HL-60 (cell line): ENCODE data around the gene C2CD5.

Experiments used
- DNase-seq, 2 experiments: peaks; one replicate each; pipeline ENCODE4 v3.0.0-alpha.2; 2010 to 2020; ENCODE audit warnings: low read depth in 1 of 2, low spot score in 1 of 2
- H3K27ac ChIP-seq: fragments of 250-450 bp; sonication (Bioruptor Pico); replicated peaks from 2 replicates; pipeline ENCODE4 v1.5.1; 2020; ENCODE audit warnings: mild to moderate bottlenecking, moderate library complexity
- H3K27me3 ChIP-seq: fragments of 250-450 bp; sonication (Bioruptor Pico); 2 replicates; pipeline ENCODE4 v1.5.1; 2021; ENCODE audit warnings: mild to moderate bottlenecking, moderate library complexity; ENCODE audit not compliant: insufficient read depth, poor library complexity, severe bottlenecking
- H3K4me3 ChIP-seq: replicated peaks from 2 replicates; pipeline ENCODE4 v1.5.1; 2011; ENCODE audit warnings: mild to moderate bottlenecking, control low read depth, low read length; ENCODE audit not compliant: insufficient read depth
- CTCF ChIP-seq: IDR thresholded peaks from one replicate; pipeline ENCODE4 v1.5.1; 2011; ENCODE audit warnings: low read length, control low read depth, inconsistent platforms; ENCODE audit not compliant: insufficient read depth
- GABPA ChIP-seq: IDR thresholded peaks from 2 replicates; pipeline ENCODE4 v1.6.1; 2012; ENCODE audit warnings: low read depth
- POLR2AphosphoS5 ChIP-seq: IDR thresholded peaks from 2 replicates; pipeline ENCODE4 v1.6.1; 2012; ENCODE audit warnings: low read depth
- REST ChIP-seq: IDR thresholded peaks from 2 replicates; pipeline ENCODE4 v1.6.1; 2012; ENCODE audit warnings: low read depth; ENCODE audit not compliant: insufficient replicate concordance
- SPI1 ChIP-seq: IDR thresholded peaks from 2 replicates; pipeline ENCODE4 v1.6.1; 2012; ENCODE audit warnings: low read depth, mild to moderate bottlenecking, borderline replicate concordance

Gene C2CD5

GRCh38 chr12:22525426-22525825 lies 18.9 kb downstream of the C2CD5 start:
- Histone ChIP-seq H3K27ac (no peak overlapping the region), H3K27me3 (no peaks in the 10 kb centered on the region), H3K4me3 (no peak overlapping the region)
- no peak for DNase-seq
- no peak for TF ChIP-seq POLR2AphosphoS5

GRCh38 chr12:22518998-22519397 lies 25.3 kb downstream of the C2CD5 start:
- H3K27ac ChIP-seq: no peak overlapping the region
- DNase-seq: no peak
- TF ChIP-seq CTCF (no peak), GABPA (no peak), REST (no peak), POLR2AphosphoS5 (no peak), SPI1 (no peak)

GRCh38 chr12:22518060-22518719 lies 26.2 kb downstream of the C2CD5 start:
- Histone ChIP-seq H3K4me3 (no peak overlapping the region), H3K27ac (no peak overlapping the region), H3K27me3 (no peaks in the 10 kb centered on the region)
- TF ChIP-seq SPI1: no peak
- TF ChIP-seq REST: no peak
- no peak for TF ChIP-seq POLR2AphosphoS5
- no peak for TF ChIP-seq GABPA
- TF ChIP-seq CTCF: no peak
- no peak for DNase-seq

More at GRCh38 chr12:22518998-22519397, 25.3 kb downstream of the C2CD5 start:
- Histone ChIP-seq H3K27me3 (no peaks in the 10 kb centered on the region), H3K4me3 (no peak overlapping the region)

GRCh38 chr12:22514875-22515274 lies 29.5 kb downstream of the C2CD5 start:
- DNase-seq: no peak

More at GRCh38 chr12:22514875-22515274, 29.5 kb downstream of the C2CD5 start:
- no peak overlapping the region for H3K4me3 ChIP-seq
- no peaks in the 10 kb centered on the region for H3K27me3 ChIP-seq
- TF ChIP-seq POLR2AphosphoS5: no peak
- TF ChIP-seq SPI1: no peak
- TF ChIP-seq GABPA: no peak
- TF ChIP-seq REST: no peak
- TF ChIP-seq CTCF: no peak
- no peak overlapping the region for H3K27ac ChIP-seq
